Fibroblast of lung (primary cell): Measurements from ENCODE around the gene LARGE2. TPM values are rescaled to one million over a fixed set of nuclear protein-coding genes. Genes with fewer than 3 reads are reported as not detected.
A peak's percentile ranks its signal among the peaks of the same experiment; 100 is the strongest.

ENCODE experiments used
- DNase-seq, 2 donors: peaks; one replicate each; pipeline versions ENCODE4 v3.0.0 to v3.0.0-alpha.2; 2010; ENCODE audit warnings: low read depth in 2 of 2
- H2AFZ ChIP-seq: 2 replicates; pipeline ENCODE4 v1.5.1; 2012; ENCODE audit warnings: low read length, control low read depth, inconsistent platforms
- H3K27ac ChIP-seq: 2 replicates; pipeline ENCODE4 v1.5.1; 2011; ENCODE audit warnings: low read length, control low read depth; ENCODE audit not compliant: insufficient read depth
- H3K27me3 ChIP-seq: 2 replicates; pipeline ENCODE4 v1.5.1; 2011; ENCODE audit warnings: mild to moderate bottlenecking, low read length; ENCODE audit not compliant: control insufficient read depth, insufficient read depth
- H3K36me3 ChIP-seq: 2 replicates; pipeline ENCODE4 v1.5.1; 2011; ENCODE audit warnings: low read length; ENCODE audit not compliant: control insufficient read depth, insufficient read depth
- H3K4me1 ChIP-seq: 2 replicates; pipeline ENCODE4 v1.5.1; 2011; ENCODE audit warnings: low read length; ENCODE audit not compliant: control insufficient read depth, insufficient read depth; ENCODE audit errors: extremely low read depth
- H3K4me2 ChIP-seq: 2 replicates; pipeline ENCODE4 v1.5.1; 2011; ENCODE audit warnings: low read length, control low read depth; ENCODE audit not compliant: insufficient read depth; ENCODE audit errors: extremely low read depth
- H3K4me3 ChIP-seq, 4 experiments: fragments of 200-600 bp in 1 of 4; sonication (generic) in 1 of 4; replicated peaks in 1 of 4; 2 replicates each; pipeline ENCODE4 v1.5.1; 2011 to 2016; ENCODE audit warnings: low read length in 4 of 4, low read depth in 3 of 4, mild to moderate bottlenecking in 3 of 4, control low read depth in 2 of 4, inconsistent platforms in 1 of 4, mixed read lengths in 1 of 4; ENCODE audit not compliant: insufficient read depth in 1 of 4; ENCODE audit errors: control extremely low read depth in 1 of 4
- H3K79me2 ChIP-seq: 2 replicates; pipeline ENCODE4 v1.5.1; 2012; ENCODE audit warnings: mild to moderate bottlenecking, low read length, inconsistent platforms; ENCODE audit not compliant: control insufficient read depth, insufficient read depth
- H3K9ac ChIP-seq: 2 replicates; pipeline ENCODE4 v1.5.1; 2011; ENCODE audit warnings: mild to moderate bottlenecking, low read length, control low read depth; ENCODE audit not compliant: insufficient read depth
- H3K9me3 ChIP-seq: 2 replicates; pipeline ENCODE4 v1.5.1; 2012; ENCODE audit warnings: low read depth, low read length; ENCODE audit not compliant: control insufficient read depth, insufficient read depth
- H4K20me1 ChIP-seq: 2 replicates; pipeline ENCODE4 v1.5.1; 2011; ENCODE audit warnings: low read length; ENCODE audit not compliant: control insufficient read depth, insufficient read depth; ENCODE audit errors: extremely low read depth
- CTCF ChIP-seq, 2 donors: IDR thresholded peaks in 1 of 2; conservative IDR thresholded peaks in 1 of 2; 1 replicate in 1 of 2; 2 replicates in 1 of 2; pipeline ENCODE4 v1.5.1; 2011 to 2012; ENCODE audit warnings: low read length in 2 of 2, control low read depth in 1 of 2, inconsistent platforms in 1 of 2, low read depth in 1 of 2, mild to moderate bottlenecking in 1 of 2
- EZH2 ChIP-seq: IDR thresholded peaks from 2 replicates; pipeline ENCODE4 v1.5.1; 2012; ENCODE audit warnings: low read length, control low read depth, mild to moderate bottlenecking; ENCODE audit errors: missing control alignments
- polyA plus RNA-seq, 2 donors: library from polyadenylated mRNA; depleted of rRNA in 1 of 2; stranded (reverse) in 1 of 2; unstranded in 1 of 2; fragments of >200 nt; gene quantifications; 2 replicates each; pipeline ENCODE4 v1.2.1, GENCODE V29; 2011 to 2012; ENCODE audit warnings: missing spikeins in 1 of 2
- total RNA-seq: library from RNA; depleted of rRNA; stranded (reverse); fragments of >200 nt; gene quantifications from 2 replicates; pipeline ENCODE4 v1.2.1, GENCODE V29; 2014

LARGE2 gene
- total and polyA plus RNA-seq, 2 donors (not counting 1 experiment from before 2014, with no cell fraction given), result not detected

GRCh38 chr11:45948356-45948755 is 25.9 kb downstream of the LARGE2 start:
- Histone ChIP-seq H3K4me3 (no peak overlapping the region), H3K36me3 (peaks cover 4% of the 10 kb centered on the region)

DNA sequence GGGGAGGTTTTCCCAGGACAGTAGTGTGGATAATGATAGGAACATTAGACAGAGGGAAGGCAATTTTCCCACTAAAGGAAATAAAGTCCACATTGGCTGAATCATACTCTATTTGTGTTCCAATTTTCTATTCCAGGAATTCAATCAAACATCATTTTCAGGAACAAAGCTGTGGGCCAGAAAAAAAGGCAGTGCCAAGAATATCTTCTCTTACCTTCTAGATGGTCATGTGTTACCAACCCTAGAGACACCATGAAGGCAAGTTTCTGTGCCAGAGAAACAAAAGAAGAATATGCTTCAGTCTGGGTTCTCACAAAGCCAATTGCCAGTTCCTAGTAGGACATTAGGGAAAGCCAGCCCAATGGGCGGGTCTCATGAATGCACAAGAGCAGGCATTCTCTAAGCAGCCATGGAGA is 27.5 kb downstream of the LARGE2 start:
- H3K27ac ChIP-seq, result no peak overlapping the region
- H3K9ac ChIP-seq, result no peak overlapping the region
- no peaks in the 10 kb centered on the region for H3K9me3 ChIP-seq
- no peak overlapping the region for H3K4me3 ChIP-seq
- H4K20me1 ChIP-seq, result no peaks in the 10 kb centered on the region
- H3K36me3 ChIP-seq, result peaks cover 4% of the 10 kb centered on the region
- no peaks in the 10 kb centered on the region for H3K27me3 ChIP-seq
- no peaks in the 10 kb centered on the region for H3K4me1 ChIP-seq
- TF ChIP-seq CTCF (conservative IDR thresholded peaks at IDR 0.05 in 1 of 2, IDR thresholded peaks at IDR 0.05 in 1 of 2; ENCODE audit: low read depth in 1 of 2, low read length in 2 of 2) (no peak), EZH2 (no peak)
- H3K79me2 ChIP-seq, result no peaks in the 10 kb centered on the region
- H3K4me2 ChIP-seq, result no peak overlapping the region
- peak in 1 of 2 donors; percentile 35 for DNase-seq
- H2AFZ ChIP-seq, result no peak overlapping the region

More at GRCh38 chr11:45948356-45948755, 25.9 kb downstream of the LARGE2 start:
- TF ChIP-seq CTCF (conservative IDR thresholded peaks at IDR 0.05 in 1 of 2, IDR thresholded peaks at IDR 0.05 in 1 of 2; ENCODE audit: low read depth in 1 of 2, low read length in 2 of 2) (no peak), EZH2 (no peak)
- Histone ChIP-seq H3K9ac (no peak overlapping the region), H4K20me1 (no peaks in the 10 kb centered on the region), H3K4me1 (no peaks in the 10 kb centered on the region), H3K27me3 (no peaks in the 10 kb centered on the region), H3K27ac (no peak overlapping the region), H2AFZ (no peak overlapping the region), H3K9me3 (no peaks in the 10 kb centered on the region), H3K79me2 (no peaks in the 10 kb centered on the region), H3K4me2 (no peak overlapping the region)
- DNase-seq, result no peak

DNA sequence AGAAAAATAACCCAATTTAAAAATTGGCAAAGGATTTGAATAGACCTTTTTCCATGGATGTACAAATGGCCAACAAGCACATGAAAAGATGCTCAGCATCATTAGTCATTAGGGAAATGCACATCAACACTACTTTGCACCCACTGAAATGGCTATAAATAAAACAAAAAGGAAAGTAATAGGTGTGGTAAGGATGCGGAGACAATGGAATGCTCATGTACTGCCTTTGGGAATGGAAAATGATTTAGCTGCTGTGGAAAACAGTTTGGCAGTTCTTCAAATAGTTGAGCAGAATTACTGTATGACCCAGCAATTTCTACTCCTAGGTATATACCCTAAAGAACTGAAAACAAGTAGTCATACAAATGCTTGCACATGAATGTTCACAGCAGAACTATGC is 37.4 kb downstream of the LARGE2 start:
- Histone ChIP-seq H3K27me3 (no peaks in the 10 kb centered on the region), H2AFZ (no peak overlapping the region), H3K9me3 (no peaks in the 10 kb centered on the region), H3K27ac (no peak overlapping the region), H3K9ac (no peak overlapping the region), H3K4me1 (no peaks in the 10 kb centered on the region), H3K36me3 (peaks cover 2% of the 10 kb centered on the region), H3K79me2 (no peaks in the 10 kb centered on the region), H3K4me2 (no peak overlapping the region), H4K20me1 (no peaks in the 10 kb centered on the region), H3K4me3 (no peak overlapping the region)
- peak in 1 of 2 donors; percentile 82 for DNase-seq
- TF ChIP-seq CTCF (conservative IDR thresholded peaks at IDR 0.05 in 1 of 2, IDR thresholded peaks at IDR 0.05 in 1 of 2; ENCODE audit: low read depth in 1 of 2, low read length in 2 of 2), result no peak
- no peak for TF ChIP-seq EZH2
